22Rv1 (cell line): Measurements from ENCODE around the gene GFOD1.

Experiments used
- CTCF ChIP-seq: fragments of 450-650 bp; IDR thresholded peaks from 2 replicates; pipeline ENCODE4 v1.5.1; 2017; ENCODE audit warnings: mild to moderate bottlenecking
- ZFX ChIP-seq: fragments of 450-650 bp; IDR thresholded peaks from 2 replicates; pipeline ENCODE4 v1.6.1; 2017; ENCODE audit warnings: antibody characterized with exemption, borderline replicate concordance

GRCh38 chr6:13522656-13523055 is 35.3 kb upstream of the GFOD1 start:
- TF ChIP-seq CTCF, result no peak
- no peak for TF ChIP-seq ZFX
